Embryonic facial prominence (tissue), 1 donor: ENCODE measurements around the gene CSN3.

Experiments used
- DNase-seq: peaks from one replicate; pipeline ENCODE4 v3.0.0-alpha.2; 2016; ENCODE audit errors: extremely low spot score

The CSN3 gene

DNA sequence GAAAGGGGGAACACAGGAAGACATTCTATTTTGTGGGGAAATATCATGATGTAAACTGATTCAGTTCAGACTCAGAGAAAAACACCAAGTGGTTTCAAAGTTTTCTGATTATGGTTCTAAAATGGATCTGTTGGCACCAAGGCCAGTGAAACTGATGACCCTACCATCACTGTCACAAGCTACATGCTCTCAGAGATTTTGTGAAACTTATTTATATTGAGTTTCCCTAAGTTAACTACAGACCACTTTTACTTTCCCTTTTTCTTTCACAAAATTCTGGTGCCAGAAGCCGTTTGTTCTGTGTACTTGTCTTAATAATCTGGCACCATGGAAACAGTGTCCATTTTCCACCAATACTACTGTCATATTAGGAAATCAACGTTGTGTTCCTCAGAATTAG is 48.9 kb downstream of the CSN3 start:
- DNase-seq: no peak

DNA sequence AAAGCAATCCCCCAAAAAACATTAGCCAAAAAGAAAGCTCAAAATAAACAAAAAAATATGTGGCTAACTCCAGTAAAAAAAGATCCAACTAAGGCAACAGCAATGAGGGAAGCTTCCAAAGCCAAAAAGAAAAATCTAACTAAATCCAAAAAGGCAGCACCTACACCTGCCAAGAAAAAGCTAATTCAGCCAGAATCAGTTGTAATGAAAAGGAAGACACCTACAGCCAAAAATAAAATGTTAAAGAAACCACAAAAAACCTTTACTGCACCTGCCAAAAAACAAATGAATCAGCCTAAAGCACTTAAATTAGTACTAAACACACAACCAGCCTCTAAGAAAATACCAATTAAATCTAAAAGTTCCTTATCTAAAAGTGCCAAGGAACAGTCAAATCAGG is 55.2 kb downstream of the CSN3 start:
- DNase-seq: no peak

DNA sequence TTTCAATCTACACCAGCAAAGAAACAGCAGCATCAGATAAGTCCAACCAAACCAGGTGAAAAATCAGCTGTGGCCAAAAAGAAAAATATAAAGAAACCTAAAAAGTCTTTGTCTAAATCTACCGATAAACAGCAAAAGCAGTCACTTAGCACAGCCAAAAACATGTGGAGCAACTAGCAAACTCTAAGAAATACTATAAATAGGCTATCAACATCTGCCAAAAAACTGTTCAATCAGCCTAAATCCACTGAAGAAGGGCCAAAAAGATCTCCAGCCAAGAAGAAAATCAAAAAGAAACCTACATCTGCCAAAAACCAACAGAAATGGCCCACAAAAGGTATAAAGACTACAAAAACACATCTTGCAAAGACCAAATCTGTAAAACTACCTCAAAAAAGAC is 55.7 kb downstream of the CSN3 start:
- DNase-seq: peak; percentile 37

GRCh38 chr4:70299643-70300042 is 57.2 kb downstream of the CSN3 start:
- no peak for DNase-seq

- DNase-seq: no peak
These were observed 57.8 kb downstream of the CSN3 start for GRCh38 chr4:70300215-70300614.
